ENCODE measurements around the gene ANAPC7.

The ANAPC7 gene

DNA sequence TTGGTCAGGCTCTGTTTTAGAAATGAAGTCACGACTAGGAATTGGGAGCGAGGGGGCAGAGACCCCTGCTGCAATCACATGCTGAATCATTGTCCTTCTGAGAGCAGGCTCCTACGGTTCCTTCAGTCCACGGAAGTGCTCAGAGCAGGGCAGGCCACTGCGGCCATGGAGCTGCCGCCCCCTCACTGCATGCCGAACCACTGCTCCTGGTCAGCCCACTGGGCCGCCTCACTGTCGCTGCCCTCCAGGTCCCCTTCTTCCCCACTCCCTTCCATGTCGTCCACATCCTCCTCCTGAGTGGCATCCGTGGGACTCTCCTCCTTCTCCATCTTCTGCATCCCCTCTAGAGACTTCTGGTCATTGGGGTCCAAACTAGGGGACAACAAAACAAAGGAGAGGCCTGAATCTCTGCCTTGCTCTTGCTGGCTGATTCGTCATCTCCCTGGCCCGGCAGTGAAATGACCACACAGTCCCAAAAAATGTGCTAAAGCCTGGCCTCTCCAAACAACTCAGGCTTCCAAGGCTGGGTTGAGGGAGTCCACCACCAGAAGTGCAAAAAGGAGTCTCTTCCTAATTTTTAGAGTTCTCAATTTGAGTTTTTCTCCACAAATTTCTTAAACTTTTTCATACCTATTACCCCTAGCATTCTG is 29.4 kb downstream of the ANAPC7 start:
- Histone ChIP-seq H3K9me3 (ENCODE audit: control insufficient read depth, low read length) (no peaks in the 10 kb centered on the region), H3K36me3 (ENCODE audit: control insufficient read depth, insufficient read depth, low read length) (peaks cover 85% of the 10 kb centered on the region), H3K4me3 (ENCODE audit: extremely low read depth, insufficient read depth, low read length, poor library complexity, severe bottlenecking) (no peak overlapping the region), H3K27ac (ENCODE audit: low read depth, low read length, severe bottlenecking) (no peak overlapping the region), H3K4me1 (ENCODE audit: control insufficient read depth, insufficient read depth, low read length, poor library complexity, severe bottlenecking) (no peaks in the 10 kb centered on the region)
- 90% methylated on average over 13 of the region's 13 CpGs for whole genome bisulfite sequencing, 2 experiments (ENCODE audit: insufficient coverage in 2 of 2)

DNA sequence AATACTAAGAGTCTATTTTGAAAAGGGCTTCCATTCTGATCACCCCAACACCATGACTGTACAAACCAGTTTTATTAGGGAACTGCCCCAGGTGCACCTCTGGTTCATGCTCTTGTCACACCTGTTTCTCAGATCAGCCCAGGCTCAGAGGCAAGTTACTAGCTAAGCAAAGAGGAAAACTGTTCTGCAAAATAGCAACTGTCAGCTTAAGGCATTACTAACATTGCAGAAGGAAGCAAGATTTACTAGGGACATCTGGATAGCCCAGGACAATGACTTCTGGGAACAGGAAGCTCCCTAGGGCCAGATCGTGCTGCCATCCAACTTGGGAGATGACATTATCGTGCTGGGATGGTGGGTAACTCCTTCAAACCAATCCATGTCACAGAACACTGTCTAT is 30.1 kb downstream of the ANAPC7 start:
- H3K9me3 ChIP-seq (ENCODE audit: control insufficient read depth, low read length) = no peaks in the 10 kb centered on the region
- H3K4me1 ChIP-seq (ENCODE audit: control insufficient read depth, insufficient read depth, low read length, poor library complexity, severe bottlenecking) = no peaks in the 10 kb centered on the region
- no peak overlapping the region for H3K27ac ChIP-seq (ENCODE audit: low read depth, low read length, severe bottlenecking)
- WGBS, 2 experiments (ENCODE audit: insufficient coverage in 2 of 2) = no CpG with 5 or more reads among the region's 2 CpGs
- peaks cover 78% of the 10 kb centered on the region for H3K36me3 ChIP-seq (ENCODE audit: control insufficient read depth, insufficient read depth, low read length)
- no peak overlapping the region for H3K4me3 ChIP-seq (ENCODE audit: extremely low read depth, insufficient read depth, low read length, poor library complexity, severe bottlenecking)

DNA sequence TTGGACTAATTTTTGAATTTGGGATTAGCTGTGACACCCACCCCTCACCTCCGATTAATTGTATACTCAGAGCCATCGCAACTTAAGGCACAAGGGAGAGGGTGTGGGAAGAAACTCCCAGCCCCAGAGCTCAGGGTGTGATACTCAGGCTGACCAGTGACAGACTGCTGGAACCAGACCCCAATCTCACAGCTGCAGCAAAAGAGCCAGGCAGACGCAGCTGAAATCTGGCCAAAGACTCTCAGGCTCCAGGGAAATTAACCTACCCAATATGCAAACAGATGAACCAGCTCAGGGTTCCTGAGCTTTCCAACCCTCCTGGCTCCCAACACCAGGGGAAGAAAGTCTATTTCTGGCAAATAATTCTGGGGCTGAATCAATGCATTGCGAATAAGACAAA is 30.5 kb downstream of the ANAPC7 start:
- no peak overlapping the region for H3K27ac ChIP-seq (ENCODE audit: low read depth, low read length, severe bottlenecking)
- H3K4me1 ChIP-seq (ENCODE audit: control insufficient read depth, insufficient read depth, low read length, poor library complexity, severe bottlenecking) = no peaks in the 10 kb centered on the region
- H3K36me3 ChIP-seq (ENCODE audit: control insufficient read depth, insufficient read depth, low read length) = peaks cover 74% of the 10 kb centered on the region
- no peaks in the 10 kb centered on the region for H3K9me3 ChIP-seq (ENCODE audit: control insufficient read depth, low read length)
- 100% methylated on average over 1 to 2 of the region's 4 CpGs for WGBS, 2 experiments (ENCODE audit: insufficient coverage in 2 of 2)
- H3K4me3 ChIP-seq (ENCODE audit: extremely low read depth, insufficient read depth, low read length, poor library complexity, severe bottlenecking) = no peak overlapping the region

DNA sequence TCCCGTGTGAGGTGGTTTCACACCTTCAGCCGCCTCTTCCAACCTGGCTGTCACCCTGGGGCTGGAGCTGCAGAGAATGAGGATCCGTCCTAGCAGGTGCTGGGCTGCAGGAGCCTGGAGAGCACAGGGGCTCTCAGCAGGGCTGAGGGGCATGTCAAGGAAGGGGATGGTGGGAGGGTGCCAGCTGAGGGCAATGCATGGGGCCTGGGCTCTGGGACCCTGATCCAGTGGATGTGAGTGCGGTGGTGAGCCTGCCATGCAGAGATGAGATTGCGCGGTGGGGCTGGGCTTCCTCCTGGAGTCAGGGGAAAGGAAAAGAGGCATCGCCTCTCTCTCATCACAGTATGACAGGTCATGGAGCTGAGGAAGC is 31.5 kb downstream of the ANAPC7 start:
- Histone ChIP-seq H3K4me1 (ENCODE audit: control insufficient read depth, insufficient read depth, low read length, poor library complexity, severe bottlenecking) (peaks cover 4% of the 10 kb centered on the region), H3K36me3 (ENCODE audit: control insufficient read depth, insufficient read depth, low read length) (peaks cover 64% of the 10 kb centered on the region), H3K4me3 (ENCODE audit: extremely low read depth, insufficient read depth, low read length, poor library complexity, severe bottlenecking) (no peak overlapping the region), H3K27ac (ENCODE audit: low read depth, low read length, severe bottlenecking) (no peak overlapping the region), H3K9me3 (ENCODE audit: control insufficient read depth, low read length) (no peaks in the 10 kb centered on the region)
- WGBS, 2 experiments (ENCODE audit: insufficient coverage in 2 of 2) = 91 to 96% methylated on average over 5 to 7 of the region's 7 CpGs

DNA sequence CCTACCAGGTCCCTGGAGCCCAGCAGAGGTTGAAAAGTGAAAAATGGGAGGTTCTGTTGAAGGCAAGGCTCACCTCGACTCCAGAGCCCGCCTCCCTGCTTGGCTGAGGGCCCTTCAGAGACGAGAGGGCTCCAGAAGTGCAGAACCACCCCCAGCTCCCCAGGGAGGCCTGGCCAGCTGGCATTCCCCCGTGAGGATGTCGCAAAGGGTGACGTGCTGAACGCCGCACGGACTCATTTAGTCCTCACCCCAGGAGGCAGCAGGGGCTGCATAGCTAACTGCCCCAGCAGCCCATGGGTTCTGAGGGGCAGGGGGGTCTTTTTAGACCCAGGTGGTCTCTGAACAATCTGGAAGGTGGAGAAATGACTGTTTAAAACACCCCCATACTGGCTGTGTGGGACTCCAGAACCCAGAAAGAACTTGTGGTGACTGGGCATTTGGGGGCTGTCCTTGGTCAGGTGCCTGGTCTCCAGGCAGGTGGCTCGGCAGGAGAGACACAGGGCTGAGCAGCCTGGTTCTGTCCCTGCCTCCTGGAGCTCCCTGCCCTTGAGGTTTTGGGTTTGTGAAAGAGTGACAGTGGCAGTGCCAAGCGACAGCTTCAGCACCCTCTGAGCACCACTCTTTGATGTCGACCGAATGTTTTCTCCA is 32.0 kb downstream of the ANAPC7 start:
- WGBS, 2 experiments (ENCODE audit: insufficient coverage in 2 of 2) = 92 to 97% methylated on average over 8 to 13 of the region's 13 CpGs
- H3K9me3 ChIP-seq (ENCODE audit: control insufficient read depth, low read length) = no peaks in the 10 kb centered on the region
- H3K4me1 ChIP-seq (ENCODE audit: control insufficient read depth, insufficient read depth, low read length, poor library complexity, severe bottlenecking) = peaks cover 5% of the 10 kb centered on the region
- H3K4me3 ChIP-seq (ENCODE audit: extremely low read depth, insufficient read depth, low read length, poor library complexity, severe bottlenecking) = no peak overlapping the region
- H3K36me3 ChIP-seq (ENCODE audit: control insufficient read depth, insufficient read depth, low read length) = peaks cover 61% of the 10 kb centered on the region
- H3K27ac ChIP-seq (ENCODE audit: low read depth, low read length, severe bottlenecking) = no peak overlapping the region

DNA sequence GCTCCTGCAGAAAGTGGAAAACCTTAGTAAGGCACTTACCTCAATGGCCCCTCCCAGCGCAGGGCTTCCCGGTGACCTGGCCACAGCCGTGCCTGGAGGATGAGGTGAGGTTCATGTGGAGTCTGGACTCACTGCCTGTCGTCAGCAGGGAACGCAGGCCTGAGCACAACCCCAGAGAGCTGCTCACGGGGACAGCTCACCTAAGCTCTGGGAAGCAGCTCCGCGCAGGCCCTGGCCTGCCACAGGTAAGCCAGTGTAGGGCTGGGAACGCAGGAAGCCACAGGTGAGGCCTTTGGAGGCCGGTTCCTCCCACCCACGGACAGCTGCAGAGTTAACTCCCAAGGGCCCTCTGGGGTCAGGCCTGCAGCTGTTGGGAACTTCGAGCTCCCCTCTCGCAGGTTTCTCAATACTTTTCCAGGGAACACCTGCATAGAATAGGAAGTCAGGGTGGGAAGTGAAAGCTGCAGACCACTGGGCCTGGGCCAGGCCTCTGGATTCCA is 32.7 kb downstream of the ANAPC7 start:
- peaks cover 54% of the 10 kb centered on the region for H3K36me3 ChIP-seq (ENCODE audit: control insufficient read depth, insufficient read depth, low read length)
- 96 to 99% methylated on average over 11 to 12 of the region's 13 CpGs for WGBS, 2 experiments (ENCODE audit: insufficient coverage in 2 of 2)

DNA sequence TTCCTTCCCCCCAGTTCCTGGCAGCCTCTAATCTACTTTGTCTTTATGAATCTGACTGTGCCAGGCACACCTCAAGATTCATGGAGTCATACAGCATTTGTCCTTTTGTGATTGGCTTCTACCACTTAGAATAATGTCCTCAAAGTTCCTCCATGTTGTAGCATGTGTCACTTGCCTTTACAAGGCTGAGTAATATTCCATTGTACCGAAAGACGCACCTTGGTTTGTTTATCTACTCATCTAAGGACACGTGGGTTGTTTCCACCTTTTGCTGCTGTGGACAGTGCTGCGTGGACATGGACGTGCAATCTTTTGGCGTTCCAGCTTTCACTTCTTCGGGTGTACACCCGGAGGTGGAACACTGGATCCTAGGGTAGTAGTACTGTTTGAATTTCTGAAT is 33.5 kb downstream of the ANAPC7 start:
- peaks cover 46% of the 10 kb centered on the region for H3K36me3 ChIP-seq (ENCODE audit: control insufficient read depth, insufficient read depth, low read length)
- peaks cover 8% of the 10 kb centered on the region for H3K4me1 ChIP-seq (ENCODE audit: control insufficient read depth, insufficient read depth, low read length, poor library complexity, severe bottlenecking)
- 91 to 100% methylated on average over 8 of the region's 8 CpGs for WGBS, 2 experiments (ENCODE audit: insufficient coverage in 2 of 2)
- no peak overlapping the region for H3K4me3 ChIP-seq (ENCODE audit: extremely low read depth, insufficient read depth, low read length, poor library complexity, severe bottlenecking)
- H3K27ac ChIP-seq (ENCODE audit: low read depth, low read length, severe bottlenecking) = no peak overlapping the region
- no peaks in the 10 kb centered on the region for H3K9me3 ChIP-seq (ENCODE audit: control insufficient read depth, low read length)

More for the DNA sequence above, 32.7 kb downstream of the ANAPC7 start:
- Histone ChIP-seq H3K4me3 (ENCODE audit: extremely low read depth, insufficient read depth, low read length, poor library complexity, severe bottlenecking) (no peak overlapping the region), H3K27ac (ENCODE audit: low read depth, low read length, severe bottlenecking) (no peak overlapping the region), H3K4me1 (ENCODE audit: control insufficient read depth, insufficient read depth, low read length, poor library complexity, severe bottlenecking) (peaks cover 8% of the 10 kb centered on the region), H3K9me3 (ENCODE audit: control insufficient read depth, low read length) (no peaks in the 10 kb centered on the region)

DNA sequence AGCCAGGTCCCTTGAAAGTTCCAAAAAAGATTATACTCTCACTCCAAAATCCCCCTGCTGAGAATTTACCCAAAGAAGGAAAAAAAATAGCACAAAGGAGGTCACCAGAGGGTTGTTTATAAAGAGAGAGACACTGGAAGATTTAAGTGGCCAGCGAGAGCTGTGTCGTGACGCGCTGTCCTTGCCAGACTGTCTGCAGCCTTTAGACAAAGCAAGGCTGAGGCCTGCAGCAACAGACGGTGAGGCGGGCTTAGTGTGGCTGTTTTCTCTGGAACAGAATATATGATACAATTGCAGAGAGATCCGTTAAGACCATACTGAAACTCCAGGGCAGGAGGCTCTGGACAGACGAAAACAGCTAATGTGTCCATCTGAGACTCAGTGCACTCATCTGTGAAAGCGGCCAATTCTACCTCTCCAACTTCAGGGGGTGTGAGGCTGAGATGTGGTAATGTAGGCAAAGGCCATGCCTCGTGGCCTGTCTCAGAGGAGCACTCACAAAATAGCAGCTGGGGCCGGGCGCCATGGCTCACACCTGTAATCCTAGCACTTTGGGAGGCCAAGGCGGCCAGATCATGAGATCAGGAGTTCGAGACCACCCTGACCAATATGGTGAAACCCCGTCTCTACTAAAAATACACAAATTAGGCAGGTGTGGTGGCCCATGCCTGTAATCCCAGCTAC is 36.2 kb downstream of the ANAPC7 start:
- Histone ChIP-seq H3K36me3 (ENCODE audit: control insufficient read depth, insufficient read depth, low read length) (peaks cover 20% of the 10 kb centered on the region), H3K27ac (ENCODE audit: low read depth, low read length, severe bottlenecking) (peak overlapping the region; percentile 24), H3K4me3 (ENCODE audit: extremely low read depth, insufficient read depth, low read length, poor library complexity, severe bottlenecking) (no peak overlapping the region), H3K4me1 (ENCODE audit: control insufficient read depth, insufficient read depth, low read length, poor library complexity, severe bottlenecking) (peaks cover 8% of the 10 kb centered on the region), H3K9me3 (ENCODE audit: control insufficient read depth, low read length) (no peaks in the 10 kb centered on the region)
- 89 to 92% methylated on average over 7 to 11 of the region's 15 CpGs for WGBS, 2 experiments (ENCODE audit: insufficient coverage in 2 of 2)

DNA sequence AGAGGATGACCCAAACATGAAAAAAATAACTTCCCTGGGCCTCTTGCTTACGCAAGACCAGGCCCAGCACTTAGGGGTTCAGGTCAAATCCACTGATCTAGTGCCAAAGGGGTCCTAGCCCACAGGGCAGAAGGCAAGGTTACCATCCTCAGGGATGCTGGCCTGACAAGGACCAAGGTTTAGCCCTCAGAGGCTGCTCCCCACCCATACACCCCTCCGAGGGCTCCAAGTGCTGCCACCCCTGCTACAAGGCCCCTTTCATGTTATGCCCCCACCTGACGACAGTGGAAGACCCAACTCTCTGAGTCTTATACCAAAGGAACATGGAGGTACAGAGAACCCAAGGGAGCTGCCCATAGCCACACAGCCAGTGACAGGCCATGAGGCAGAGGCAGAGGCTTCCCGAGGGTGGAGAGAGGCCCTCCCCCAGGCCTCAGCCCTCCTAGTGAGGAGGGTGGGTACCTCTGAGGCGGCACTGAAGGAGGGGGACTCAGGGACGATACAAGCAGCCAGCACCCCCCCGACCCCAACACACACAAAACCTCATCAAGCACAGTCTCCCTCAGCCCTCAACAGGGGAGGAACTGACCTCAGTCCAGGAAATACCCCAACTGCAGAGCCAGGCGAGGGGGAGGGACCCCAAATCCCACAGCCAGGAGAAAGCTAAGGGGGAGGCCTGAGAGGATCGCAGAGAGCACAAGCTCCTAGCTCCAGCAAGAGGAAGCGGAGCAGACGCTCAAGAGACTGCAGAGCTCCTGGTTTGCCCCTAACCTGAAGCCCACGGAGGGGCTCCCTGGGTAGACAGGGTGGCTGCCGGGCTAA is 37.0 kb downstream of the ANAPC7 start:
- Histone ChIP-seq H3K4me3 (ENCODE audit: extremely low read depth, insufficient read depth, low read length, poor library complexity, severe bottlenecking) (no peak overlapping the region), H3K36me3 (ENCODE audit: control insufficient read depth, insufficient read depth, low read length) (peaks cover 12% of the 10 kb centered on the region), H3K4me1 (ENCODE audit: control insufficient read depth, insufficient read depth, low read length, poor library complexity, severe bottlenecking) (peaks cover 8% of the 10 kb centered on the region), H3K9me3 (ENCODE audit: control insufficient read depth, low read length) (no peaks in the 10 kb centered on the region), H3K27ac (ENCODE audit: low read depth, low read length, severe bottlenecking) (peak overlapping the region; percentile 24)
- 90 to 94% methylated on average over 6 of the region's 13 CpGs for WGBS, 2 experiments (ENCODE audit: insufficient coverage in 2 of 2)

DNA sequence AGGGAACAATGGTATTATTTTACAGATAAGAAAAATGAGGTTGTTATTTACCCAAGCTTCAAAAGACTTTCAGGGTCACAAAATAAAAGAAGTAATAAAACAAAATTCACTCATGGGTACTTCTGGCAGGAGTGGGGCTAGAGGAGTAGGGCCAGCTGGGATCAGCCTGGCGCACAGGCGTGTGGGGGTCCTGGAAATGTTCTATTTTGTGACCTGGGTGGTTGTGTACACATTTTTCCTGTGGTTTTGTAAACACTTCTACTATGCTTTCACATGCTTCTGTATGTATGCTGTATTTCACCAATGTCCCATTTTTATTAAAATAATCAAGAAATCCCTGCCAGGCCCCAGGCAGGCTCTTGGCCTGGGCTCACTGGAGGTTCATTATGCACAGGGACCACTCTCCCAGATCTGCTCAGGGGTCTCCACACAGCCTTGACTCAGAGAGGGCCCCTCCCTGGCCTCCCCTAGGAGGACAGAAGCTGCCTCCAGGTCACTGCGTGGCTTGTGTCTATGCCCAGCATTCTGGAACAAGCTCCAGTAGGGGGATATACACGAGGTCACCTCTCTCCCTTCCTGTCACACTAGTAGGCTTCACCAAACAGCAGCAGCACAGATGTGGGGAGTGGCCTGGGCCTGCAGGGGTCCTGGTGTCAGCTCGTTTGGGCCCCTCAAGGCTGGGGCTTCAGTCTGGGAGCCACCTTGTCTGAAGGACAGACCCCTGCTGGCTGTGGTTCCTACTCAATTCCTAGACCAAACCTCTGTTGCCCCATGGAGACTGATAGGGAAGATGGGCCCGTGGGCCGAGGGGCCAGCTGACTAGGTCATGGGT is 37.8 kb downstream of the ANAPC7 start:
- whole genome bisulfite sequencing, 2 experiments (ENCODE audit: insufficient coverage in 2 of 2) = 63 to 78% methylated on average over 2 to 7 of the region's 7 CpGs
- no peaks in the 10 kb centered on the region for H3K9me3 ChIP-seq (ENCODE audit: control insufficient read depth, low read length)

More for the DNA sequence above, 37.8 kb downstream of the ANAPC7 start:
- Histone ChIP-seq H3K36me3 (ENCODE audit: control insufficient read depth, insufficient read depth, low read length) (peaks cover 9% of the 10 kb centered on the region), H3K4me1 (ENCODE audit: control insufficient read depth, insufficient read depth, low read length, poor library complexity, severe bottlenecking) (peaks cover 8% of the 10 kb centered on the region), H3K27ac (ENCODE audit: low read depth, low read length, severe bottlenecking) (no peak overlapping the region), H3K4me3 (ENCODE audit: extremely low read depth, insufficient read depth, low read length, poor library complexity, severe bottlenecking) (no peak overlapping the region)

All from mesodermal cell (in vitro differentiated cells).